HG03342 (cell line): ENCODE results near the gene ZCCHC24.

ENCODE experiments used
- ATAC-seq: cut with Tn5 transposase; IDR thresholded peaks from one replicate; pipeline ENCODE4 v1.9.1; 2021; ENCODE audit warnings: mild to moderate bottlenecking, moderate library complexity; ENCODE audit not compliant: unreplicated experiment

The ZCCHC24 gene

DNA sequence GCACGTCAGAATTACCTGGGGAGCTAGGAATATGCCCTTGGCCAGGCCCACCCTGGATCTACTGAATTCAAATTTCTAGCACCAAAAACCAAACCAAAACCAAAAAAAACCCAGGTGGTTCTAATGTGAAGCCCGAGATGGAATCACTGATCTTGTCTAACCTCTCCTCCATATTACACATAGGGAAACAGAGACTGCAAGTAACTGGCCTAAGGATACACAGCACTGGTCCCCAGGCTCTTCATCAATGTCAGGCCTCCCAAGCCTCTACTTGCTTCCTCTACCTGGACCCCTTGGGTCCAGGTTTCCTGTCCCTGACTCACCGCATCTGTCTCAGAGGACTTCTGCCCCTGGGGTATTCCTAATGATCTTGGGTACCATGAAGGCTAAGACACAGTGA, 30.7 kb downstream of the ZCCHC24 start:
- no peak for ATAC-seq

DNA sequence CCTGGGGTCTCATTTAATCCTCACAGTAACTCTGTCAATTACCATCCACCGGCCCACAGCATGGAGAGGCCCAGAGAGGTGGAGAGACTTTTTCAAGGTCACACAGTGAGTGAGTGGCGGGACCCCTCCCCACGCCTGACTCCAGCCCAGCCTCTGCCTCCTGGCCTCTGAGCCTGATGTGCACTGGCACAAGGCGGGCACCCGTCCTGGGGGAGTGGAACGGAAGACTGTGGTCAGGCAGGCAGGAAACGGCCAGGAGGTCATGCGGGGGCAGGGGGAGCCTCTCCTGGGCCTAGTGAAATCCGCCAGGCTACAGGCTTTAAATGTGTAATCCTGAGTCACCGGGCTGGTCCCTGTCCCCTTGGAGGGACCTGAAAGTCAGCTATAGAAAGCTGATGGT, 32.2 kb downstream of the ZCCHC24 start:
- no peak for ATAC-seq

DNA sequence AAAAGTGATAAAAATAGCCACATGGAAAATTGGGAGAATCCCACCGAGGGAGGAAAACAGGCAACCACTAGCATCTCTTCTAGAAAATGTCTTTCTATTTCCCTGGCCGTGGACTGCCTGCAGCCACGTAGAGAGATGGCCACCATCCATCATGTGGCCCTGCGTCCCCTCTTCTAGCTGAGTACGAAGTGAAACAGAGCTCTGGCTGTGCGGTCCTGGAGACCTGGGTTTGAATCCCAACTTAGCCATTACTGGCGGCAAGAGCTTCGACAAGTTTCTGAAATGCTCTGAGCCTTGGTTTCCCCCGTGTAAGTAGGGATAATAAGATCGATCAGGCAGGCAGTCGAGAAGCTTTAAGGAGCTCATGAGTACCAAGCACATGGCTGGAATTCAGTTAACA, 32.9 kb downstream of the ZCCHC24 start:
- ATAC-seq = no peak

DNA sequence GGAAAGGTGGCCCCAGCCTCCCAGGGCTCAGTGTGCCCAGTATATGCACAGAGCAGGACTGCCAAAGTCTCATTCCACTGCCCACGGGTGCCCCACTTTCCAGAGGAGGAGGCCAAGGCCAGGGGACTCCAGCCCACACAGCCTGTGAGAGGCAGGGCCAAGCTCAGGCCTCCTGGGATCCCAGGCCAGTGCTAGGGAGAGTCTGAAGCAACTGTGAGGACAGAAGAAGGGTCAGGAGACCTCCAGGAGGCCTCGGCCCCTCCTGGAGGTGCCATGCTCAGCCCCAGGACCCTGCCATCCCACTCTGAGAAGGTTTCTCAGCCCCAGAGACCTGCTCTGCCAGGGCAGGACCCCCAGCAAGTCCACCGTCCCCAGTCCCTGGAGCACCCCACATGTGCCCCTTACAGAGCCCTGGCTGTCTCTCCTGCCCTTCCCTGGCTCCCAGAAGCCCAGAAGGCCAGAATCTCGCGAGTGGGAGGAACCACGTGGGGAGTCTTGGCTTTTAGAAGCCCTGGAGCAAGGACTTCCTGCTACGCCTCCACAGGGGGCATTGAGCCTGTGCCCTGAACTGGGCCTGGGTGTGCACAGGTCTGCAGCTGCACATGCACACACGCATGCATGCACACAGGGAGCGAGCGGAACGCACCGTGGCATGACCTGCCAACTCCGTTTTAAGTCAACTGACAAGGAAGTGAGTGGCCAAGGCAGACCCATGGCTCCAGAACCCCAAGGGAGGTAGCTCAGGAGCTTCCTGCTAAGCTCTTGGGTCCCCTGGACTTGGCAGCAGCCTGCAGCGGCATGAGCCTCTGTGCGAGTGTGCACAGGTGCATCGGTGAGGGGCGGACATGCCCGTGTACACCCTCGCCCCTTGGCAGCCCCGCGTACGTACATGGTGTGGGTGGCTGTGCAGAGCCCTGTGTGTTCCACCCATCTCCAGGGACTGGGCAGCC, 33.6 kb downstream of the ZCCHC24 start:
- no peak for ATAC-seq

DNA sequence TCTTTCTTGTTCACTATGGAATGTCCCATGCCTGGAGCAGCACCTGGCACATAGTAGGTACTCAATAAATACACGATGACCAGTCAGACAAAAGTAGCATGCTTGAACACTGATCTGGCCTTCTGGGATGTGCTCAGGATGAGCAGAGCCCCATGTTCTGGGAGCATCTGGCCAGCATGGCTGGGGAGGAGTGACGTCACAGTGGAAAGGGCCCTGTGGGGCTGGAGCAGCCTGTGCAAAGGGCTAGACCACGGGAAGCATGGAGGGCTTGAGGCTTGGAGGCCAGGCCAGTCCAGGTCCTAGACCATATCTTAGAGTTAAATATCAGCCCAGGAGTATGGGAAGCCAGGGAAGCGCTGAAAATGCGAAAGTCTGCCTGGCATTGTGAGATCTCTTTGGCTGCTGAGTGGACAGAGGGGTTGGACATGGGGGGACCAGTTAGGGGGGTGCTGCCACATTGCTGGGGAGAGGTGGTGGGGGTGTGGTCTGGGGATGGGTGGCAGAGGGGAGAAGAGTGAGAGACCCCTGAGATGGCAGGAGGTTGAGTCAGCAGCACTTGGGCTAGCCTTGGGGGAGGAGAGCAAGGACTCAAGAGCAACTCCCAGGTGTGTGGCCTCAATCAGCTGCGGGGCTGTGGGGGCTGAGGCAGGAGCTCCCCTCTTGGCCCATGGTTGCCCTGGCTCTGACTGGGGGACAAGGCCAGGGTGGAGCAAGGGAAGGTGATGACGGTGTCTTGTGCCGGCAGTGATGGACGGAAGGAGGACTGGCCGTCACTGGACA, 34.9 kb downstream of the ZCCHC24 start:
- no peak for ATAC-seq

DNA sequence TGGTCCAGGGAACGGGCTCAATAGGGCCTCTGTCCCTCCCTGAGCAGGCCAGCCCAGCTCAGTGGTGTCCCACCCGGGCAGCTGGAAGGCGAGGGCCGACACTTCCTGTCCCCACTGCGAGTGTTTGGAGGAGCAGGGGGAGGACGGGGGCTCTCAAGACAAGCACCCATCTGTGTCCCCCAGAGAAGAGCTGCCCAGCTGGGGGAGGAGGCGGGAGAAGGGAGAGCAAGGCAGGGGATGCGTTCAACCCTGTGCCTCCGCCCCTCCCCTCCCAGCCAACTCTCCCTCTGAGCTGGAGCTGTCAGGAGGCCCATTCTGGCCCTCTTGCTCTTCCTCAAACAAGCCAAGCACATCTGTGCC, 35.7 kb downstream of the ZCCHC24 start:
- ATAC-seq = no peak

DNA sequence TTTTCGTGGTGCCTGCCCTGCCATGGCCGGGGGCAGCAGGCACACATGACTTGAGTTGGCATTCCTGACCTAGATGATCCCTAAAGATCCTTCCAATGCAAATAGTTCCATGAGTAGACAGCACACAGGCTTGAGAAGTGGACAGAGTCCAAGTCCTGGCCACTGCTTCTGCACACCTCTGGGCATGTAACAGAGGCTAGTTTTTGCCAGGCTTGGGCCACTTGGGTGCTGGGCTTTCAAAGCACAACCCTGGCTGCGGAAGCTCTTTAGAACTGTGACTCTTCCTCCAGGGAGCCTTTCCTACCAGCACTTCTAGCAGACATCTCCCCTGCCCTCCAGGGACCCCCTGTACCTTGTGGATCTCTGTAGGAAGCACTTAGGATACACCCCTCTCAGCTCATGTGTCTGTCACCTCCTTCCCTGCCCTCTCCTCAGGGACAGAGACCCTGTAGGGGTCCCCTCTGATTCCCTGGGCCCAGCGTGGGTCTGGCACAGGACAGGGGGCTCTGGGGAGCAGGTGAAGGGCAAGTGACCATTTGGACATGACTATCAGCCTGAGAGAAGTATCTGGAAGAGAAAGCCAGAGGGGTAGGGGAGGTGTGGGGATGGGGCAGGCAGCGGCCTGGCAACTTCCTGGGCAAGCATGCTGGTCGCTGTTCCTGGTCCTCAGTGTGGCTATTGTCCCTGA, 36.2 kb downstream of the ZCCHC24 start:
- ATAC-seq = no peak

DNA sequence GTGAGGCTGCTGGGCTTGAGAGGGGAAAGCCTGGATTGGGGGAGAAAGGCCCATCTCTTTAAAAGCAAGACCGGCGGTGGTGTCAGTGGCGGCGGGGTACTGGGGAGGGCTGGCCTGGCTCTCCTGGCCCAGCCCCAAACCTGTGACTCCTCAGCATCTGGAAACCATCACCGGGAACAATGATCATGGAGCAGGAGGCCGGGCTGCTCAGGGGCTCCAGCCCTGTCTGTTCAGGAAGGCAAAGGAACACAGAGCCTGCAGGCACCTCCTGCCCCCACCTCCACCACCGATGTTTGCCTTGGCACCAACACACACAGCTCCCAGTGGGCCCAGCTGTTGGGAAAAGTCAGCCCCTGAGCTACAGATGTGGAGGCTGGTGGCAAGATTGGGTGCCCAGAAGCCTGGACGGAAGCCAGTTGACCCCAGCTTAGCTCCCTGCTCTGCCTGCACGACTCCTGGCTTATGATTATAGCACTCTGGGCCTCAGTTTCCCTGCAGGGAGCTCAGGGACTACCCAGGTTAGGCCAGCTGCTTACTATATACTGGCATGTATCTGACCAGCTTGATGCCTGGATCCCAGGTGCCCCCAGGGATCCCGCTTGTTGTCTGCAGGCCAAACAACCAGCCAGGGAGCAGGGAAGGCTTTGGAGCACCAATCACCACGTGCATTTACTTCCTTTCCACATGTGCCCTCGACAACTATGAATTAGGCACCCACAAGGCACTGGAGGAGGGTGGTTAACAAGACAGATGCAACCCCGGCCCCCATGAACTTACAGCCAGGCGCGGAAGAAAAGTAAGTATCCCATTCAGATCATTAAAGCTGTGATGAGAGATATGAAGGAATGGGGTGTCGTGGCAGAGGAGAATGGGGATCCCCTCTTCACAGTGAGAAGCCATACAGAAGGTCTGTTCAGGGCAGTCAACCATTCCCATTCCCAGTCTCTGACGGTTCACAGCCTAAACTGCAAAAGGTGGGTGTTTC, 37.3 kb downstream of the ZCCHC24 start:
- no peak for ATAC-seq

DNA sequence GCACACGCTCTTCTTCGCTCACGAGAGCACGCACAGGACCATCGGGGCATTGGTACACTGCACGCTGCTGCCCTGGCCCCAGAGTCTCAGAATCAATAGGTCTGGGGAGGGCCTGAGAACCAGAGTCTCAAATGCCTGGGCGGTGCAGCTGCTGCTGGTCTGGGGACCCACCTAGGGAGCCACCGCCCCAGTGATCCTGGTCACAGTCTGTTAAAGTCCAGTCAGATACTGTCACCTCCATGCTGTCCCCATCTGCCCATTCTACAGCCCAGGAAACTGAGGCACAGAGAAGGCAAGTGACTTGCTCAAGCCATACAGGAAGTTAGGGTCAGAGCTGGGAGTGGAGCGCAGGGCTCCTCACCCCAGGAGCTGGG, 38.0 kb downstream of the ZCCHC24 start:
- ATAC-seq = no peak

DNA sequence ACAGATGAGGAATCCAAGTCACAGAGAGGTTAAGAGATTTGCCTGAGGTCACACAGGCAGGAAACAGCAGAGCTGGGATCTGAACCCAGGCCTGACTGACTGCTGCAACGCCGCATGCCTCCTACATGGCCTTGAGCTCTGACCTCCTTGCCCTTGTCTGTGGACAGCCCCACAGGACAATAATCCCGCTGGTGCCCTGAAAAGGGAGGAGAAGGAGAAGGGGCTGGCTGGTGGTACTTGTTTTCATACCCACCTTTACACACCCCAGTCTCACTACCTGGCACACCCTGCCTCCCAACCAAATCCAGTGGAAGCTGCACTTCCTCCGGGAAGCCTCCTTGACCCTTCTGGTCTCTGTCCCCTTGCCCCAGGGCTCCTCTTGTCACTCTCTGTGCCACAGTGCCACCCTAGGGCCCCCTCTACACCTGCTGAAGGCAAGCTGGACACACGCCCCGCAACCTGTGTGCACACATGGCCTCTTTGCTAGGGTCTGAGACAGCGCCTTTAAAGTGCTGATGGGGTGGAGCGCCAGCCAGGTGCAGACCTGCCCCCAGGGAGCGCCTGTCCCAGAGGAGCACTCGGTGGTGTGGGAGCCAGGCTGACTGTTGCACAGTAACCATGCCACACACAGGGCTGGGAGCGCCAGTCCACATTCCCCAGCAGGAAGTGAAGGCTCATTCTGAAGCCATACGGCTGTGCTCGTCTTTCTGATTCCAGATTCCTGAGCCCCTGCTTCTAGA, 38.6 kb downstream of the ZCCHC24 start:
- ATAC-seq = no peak

DNA sequence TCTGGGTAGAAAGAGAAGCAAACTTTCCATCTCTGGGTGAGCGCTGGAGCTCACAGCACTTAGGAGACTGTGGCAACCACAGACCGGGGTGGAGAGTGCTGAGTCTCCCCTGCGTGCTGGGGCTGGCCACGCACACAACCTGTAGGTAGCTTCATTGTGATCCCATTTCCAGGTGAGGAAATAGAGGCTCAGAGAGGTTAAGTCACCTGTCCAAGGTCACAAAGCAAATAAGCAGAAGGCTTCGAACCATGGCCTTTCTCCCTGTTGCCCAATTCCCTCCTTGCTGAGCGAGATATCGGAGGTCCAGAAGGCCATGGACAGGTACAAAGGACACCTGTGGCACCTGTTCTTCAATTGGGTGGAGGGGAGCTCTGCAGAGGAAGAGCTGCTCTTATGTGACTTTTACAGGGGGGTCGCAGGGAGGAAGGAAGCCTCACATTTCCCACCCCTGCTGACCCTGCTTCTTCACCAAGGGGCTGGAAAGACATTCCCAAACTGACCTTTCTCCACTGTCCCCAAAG, 39.4 kb downstream of the ZCCHC24 start:
- no peak for ATAC-seq

DNA sequence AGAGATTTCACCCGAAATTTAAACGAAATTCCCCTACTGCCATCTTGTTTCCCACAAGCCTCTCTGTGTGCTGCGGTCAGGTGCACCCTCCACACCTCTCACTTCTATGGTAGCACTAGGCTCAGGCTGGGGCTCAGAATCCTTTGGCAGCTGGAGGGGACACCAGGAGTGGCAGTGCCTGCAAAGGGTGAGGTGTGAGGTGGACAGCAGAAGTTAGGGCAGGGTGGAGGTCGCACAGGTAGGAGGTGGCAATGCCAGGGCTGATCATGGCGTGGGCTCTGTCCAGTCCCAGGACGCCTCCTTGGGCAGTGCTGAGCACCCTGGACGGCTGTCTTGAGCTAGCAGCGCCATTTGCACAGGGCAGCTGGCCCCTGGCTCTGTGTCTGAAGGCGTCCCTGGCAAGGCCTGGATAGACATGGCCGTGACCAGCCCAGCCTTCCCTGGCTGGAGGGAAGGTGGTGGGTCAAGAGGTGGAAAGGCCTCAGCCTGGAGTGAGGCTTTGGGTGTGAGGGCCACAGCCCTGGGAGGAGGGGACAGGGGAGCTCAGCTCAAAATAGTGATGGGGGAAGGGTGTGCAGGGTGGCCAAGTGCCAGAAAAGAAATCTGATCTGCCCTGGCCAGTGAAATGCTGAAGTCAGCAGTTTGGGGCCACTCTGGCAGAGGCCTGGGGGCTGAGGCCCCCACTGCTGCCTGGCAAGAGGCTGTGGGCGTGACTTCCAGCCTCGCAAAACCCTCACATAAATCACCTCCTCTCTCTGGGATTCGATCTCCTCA, 40.0 kb downstream of the ZCCHC24 start:
- ATAC-seq = no peak

DNA sequence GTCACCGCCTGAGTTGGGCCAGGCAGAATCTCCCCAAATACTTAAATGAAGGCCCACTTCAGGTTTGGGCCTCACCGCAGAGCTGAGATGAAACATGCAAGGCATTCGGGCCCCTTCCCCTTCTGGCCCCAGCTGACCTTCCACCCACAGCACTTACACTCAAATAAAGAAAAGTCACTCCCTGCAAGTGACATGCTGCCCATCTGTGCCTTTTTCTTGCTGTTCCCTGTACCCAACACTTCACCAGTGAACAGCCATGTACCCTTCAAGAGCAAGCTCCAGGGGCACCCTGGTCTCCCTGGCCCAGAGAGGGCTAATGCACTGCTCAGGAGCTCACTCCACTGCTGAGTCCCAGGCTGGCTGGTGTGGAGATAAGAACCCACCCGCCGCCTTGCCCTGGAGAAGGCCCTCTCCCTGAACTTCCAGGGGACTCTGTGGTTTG, 40.7 kb downstream of the ZCCHC24 start:
- no peak for ATAC-seq

DNA sequence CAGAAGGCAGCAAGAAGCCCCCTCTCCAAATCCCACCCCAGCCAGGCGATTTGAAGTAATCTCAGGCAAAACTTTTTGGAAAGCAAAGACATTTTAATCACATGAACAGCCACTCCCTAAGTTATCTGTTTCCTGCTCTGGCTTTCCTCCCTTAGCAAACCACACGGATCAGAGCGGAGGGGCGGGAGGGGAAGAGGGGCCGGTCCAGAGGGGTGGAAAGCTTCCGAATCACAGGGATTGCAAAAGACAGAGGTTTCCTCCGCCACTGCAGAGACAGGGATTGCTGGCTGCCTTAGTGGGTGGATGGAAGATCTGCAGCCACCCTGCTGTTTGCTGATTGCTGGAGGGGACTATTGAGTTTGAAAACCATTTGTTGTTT, 41.2 kb downstream of the ZCCHC24 start:
- no peak for ATAC-seq

DNA sequence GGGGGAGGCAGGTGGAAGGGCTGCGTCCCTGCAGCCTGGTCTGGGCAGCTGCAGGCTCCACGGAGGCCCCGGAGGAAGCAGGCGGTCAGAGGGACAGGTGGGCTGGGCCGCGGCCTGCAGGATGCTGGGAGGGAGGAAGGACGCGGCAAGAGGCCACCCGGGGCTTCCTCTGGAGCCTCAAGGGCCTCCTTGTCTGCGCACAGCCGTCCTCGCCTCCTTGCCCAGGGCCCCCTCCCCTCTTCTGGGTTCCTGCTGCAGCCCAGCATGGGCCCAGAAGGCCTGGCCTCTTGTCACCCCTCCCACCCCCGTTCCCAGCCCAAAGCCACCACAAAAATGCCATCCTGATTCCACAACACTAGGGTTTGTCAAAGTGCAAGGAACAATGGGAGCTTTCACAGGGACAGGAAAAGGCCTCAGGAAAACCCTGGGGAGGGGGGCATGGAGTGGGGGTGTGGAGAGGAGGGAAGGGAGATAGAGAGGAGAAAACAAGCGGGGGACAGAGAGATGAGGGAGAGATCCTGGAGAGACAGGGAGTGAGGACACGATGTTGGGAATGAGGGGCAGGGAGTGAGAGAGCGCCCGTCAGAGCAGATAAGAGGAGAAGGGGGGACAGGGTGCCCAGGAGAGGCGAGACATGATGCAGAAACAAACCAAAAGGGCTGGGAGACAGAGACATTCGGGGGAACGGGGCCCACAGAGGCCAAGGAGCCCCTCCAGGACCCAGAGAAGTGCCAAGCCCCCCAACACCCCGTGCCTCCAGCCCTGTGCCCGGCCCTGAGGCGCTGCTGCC, 41.8 kb downstream of the ZCCHC24 start:
- no peak for ATAC-seq

DNA sequence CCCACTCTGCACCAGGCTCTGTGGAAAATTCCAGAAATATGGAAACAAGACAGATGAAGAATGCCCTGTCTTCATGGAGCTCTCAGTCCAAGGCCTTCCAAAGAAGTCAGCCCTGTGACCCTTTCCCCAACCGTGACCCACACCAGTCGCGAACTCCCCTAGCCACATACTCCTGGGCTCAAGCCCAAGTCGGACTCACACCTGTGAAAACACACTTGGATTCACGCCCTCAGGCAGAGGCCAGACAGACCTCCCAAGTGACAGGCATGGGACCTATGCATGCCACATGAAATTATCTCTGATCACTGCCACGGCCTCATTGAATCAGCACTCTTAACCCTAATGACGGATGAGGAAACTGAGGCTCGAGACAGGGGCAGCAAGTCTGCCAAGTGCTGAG, 42.5 kb downstream of the ZCCHC24 start:
- ATAC-seq = no peak

DNA sequence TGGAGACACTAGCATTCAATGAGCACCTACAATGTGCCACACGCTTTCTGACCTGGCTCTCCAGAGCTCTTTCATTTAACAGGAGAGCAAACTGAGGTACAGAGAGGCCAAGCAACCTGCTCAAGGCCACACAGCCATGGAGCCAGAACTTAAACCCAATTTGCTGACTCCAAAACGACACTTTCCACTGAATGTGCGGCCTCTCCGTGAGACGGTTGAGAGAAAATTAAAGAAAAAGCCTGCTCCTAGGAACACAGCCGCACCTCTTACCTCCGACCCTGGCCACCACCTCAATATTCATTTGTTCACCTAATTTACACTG, 42.8 kb downstream of the ZCCHC24 start:
- ATAC-seq = no peak
